H9 (cell line): ENCODE data around the gene ANK2. TPM values are rescaled to one million over a fixed set of nuclear protein-coding genes. Genes with fewer than 3 reads are reported as not detected.
A peak's percentile ranks its signal among the peaks of the same experiment; 100 is the strongest.

Source experiments
- DNase-seq: peaks from one replicate; pipeline ENCODE4 v3.0.0-alpha.2; 2017
- H2AFZ ChIP-seq: one replicate; pipeline ENCODE4 v1.6.1; 2013; ENCODE audit warnings: mild to moderate bottlenecking, low read length, control low read depth, moderate library complexity
- H2AK5ac ChIP-seq: 2 replicates; pipeline ENCODE4 v1.6.1; 2013; ENCODE audit warnings: low read length, control low read depth, mixed read lengths; ENCODE audit not compliant: insufficient read length
- H2BK120ac ChIP-seq: one replicate; pipeline ENCODE4 v1.6.1; 2013; ENCODE audit warnings: low read depth, mild to moderate bottlenecking, low read length, control low read depth, inconsistent platforms; ENCODE audit not compliant: poor library complexity, severe bottlenecking
- H2BK12ac ChIP-seq: 2 replicates; pipeline ENCODE4 v1.6.1; 2013; ENCODE audit warnings: low read length, control low read depth, mixed read lengths, low read depth; ENCODE audit not compliant: insufficient read length
- H2BK15ac ChIP-seq: 2 replicates; pipeline ENCODE4 v1.6.1; 2013; ENCODE audit warnings: low read depth, low read length, control low read depth
- H2BK20ac ChIP-seq: one replicate; pipeline ENCODE4 v1.6.1; 2013; ENCODE audit warnings: low read depth, mild to moderate bottlenecking, low read length, control low read depth, inconsistent platforms; ENCODE audit not compliant: poor library complexity, severe bottlenecking
- H2BK5ac ChIP-seq: 2 replicates; pipeline ENCODE4 v1.6.1; 2013; ENCODE audit warnings: low read length, control low read depth, mixed read lengths; ENCODE audit not compliant: insufficient read length
- H3K14ac ChIP-seq: 2 replicates; pipeline ENCODE4 v1.6.1; 2013; ENCODE audit warnings: low read length, control low read depth; ENCODE audit not compliant: insufficient read depth
- H3K18ac ChIP-seq: 2 replicates; pipeline ENCODE4 v1.6.1; 2013; ENCODE audit warnings: low read depth, mild to moderate bottlenecking, mixed read lengths, low read length, control low read depth; ENCODE audit not compliant: insufficient read length
- H3K23ac ChIP-seq: 2 replicates; pipeline ENCODE4 v1.6.1; 2013; ENCODE audit warnings: low read length, control low read depth, mixed read lengths, low read depth; ENCODE audit not compliant: insufficient read length
- H3K23me2 ChIP-seq: 2 replicates; pipeline ENCODE4 v1.6.1; 2013; ENCODE audit warnings: low read depth, mild to moderate bottlenecking, mixed read lengths, low read length, control low read depth; ENCODE audit not compliant: insufficient read length, poor library complexity, severe bottlenecking
- H3K27ac ChIP-seq: 2 replicates; pipeline ENCODE4 v1.5.1; 2013; ENCODE audit warnings: low read length, control low read depth, mixed read lengths, low read depth; ENCODE audit not compliant: insufficient read length
- H3K27me3 ChIP-seq: 2 replicates; pipeline ENCODE4 v1.6.1; 2013; ENCODE audit warnings: low read length, control low read depth, inconsistent platforms; ENCODE audit not compliant: insufficient read depth
- H3K4ac ChIP-seq: 2 replicates; pipeline ENCODE4 v1.6.1; 2013; ENCODE audit warnings: low read depth, mild to moderate bottlenecking, control low read depth, inconsistent platforms, low read length, moderate library complexity
- H3K4me1 ChIP-seq: 2 replicates; pipeline ENCODE4 v1.6.1; 2013; ENCODE audit warnings: low read length, control low read depth, inconsistent platforms; ENCODE audit not compliant: insufficient read depth
- H3K4me2 ChIP-seq: 2 replicates; pipeline ENCODE4 v1.6.1; 2013; ENCODE audit warnings: low read length, control low read depth, mixed read lengths; ENCODE audit not compliant: insufficient read length, insufficient read depth
- H3K56ac ChIP-seq: 2 replicates; pipeline ENCODE4 v1.6.1; 2013; ENCODE audit warnings: low read depth, mild to moderate bottlenecking, mixed read lengths, low read length, control low read depth; ENCODE audit not compliant: insufficient read length
- H3K79me1 ChIP-seq: 2 replicates; pipeline ENCODE4 v1.6.1; 2013; ENCODE audit warnings: low read depth, mild to moderate bottlenecking, moderate library complexity, low read length, control low read depth, inconsistent platforms; ENCODE audit not compliant: insufficient read depth, poor library complexity, severe bottlenecking
- H3K79me2 ChIP-seq: 2 replicates; pipeline ENCODE4 v1.6.1; 2013; ENCODE audit warnings: low read length, control low read depth, inconsistent platforms; ENCODE audit not compliant: insufficient read depth
- H3K9ac ChIP-seq: 2 replicates; pipeline ENCODE4 v1.6.1; 2013; ENCODE audit warnings: low read length, control low read depth, mixed read lengths; ENCODE audit not compliant: insufficient read length; ENCODE audit errors: extremely low read depth
- H3K9me3 ChIP-seq: one replicate; pipeline ENCODE4 v1.6.1; 2013; ENCODE audit warnings: low read depth, low read length, inconsistent platforms; ENCODE audit not compliant: control insufficient read depth
- H3T11ph ChIP-seq: one replicate; pipeline ENCODE4 v1.6.1; 2013; ENCODE audit warnings: mild to moderate bottlenecking, low read length, control low read depth, inconsistent platforms
- H4K20me1 ChIP-seq: one replicate; pipeline ENCODE4 v1.6.1; 2013; ENCODE audit not compliant: control insufficient read depth, insufficient read length, insufficient read depth
- H4K5ac ChIP-seq: 2 replicates; pipeline ENCODE4 v1.6.1; 2013; ENCODE audit warnings: low read depth, mild to moderate bottlenecking, mixed read lengths, low read length, control low read depth; ENCODE audit not compliant: insufficient read length
- H4K8ac ChIP-seq: replicated peaks from 2 replicates; pipeline ENCODE4 v1.6.1; 2013; ENCODE audit warnings: low read length, control low read depth, mixed read lengths, low read depth; ENCODE audit not compliant: insufficient read length
- H4K91ac ChIP-seq: 2 replicates; pipeline ENCODE4 v1.6.1; 2013; ENCODE audit warnings: low read depth, mild to moderate bottlenecking, moderate library complexity, mixed read lengths, low read length, control low read depth; ENCODE audit not compliant: insufficient read length
- H3K27ac Mint-ChIP-seq, 3 experiments: 2 replicates in 2 of 3; 3 replicates in 1 of 3; pipeline ENCODE4 v1.8.0; 2020 to 2021; ENCODE audit warnings: mixed read lengths in 3 of 3, mild to moderate bottlenecking in 1 of 3, moderate library complexity in 1 of 3
- H3K27me3 Mint-ChIP-seq: 2 replicates; pipeline ENCODE4 v1.8.0; 2021; ENCODE audit warnings: low read depth, mild to moderate bottlenecking, moderate library complexity, mixed read lengths
- H3K36me3 Mint-ChIP-seq, 3 experiments: 2 replicates in 2 of 3; 3 replicates in 1 of 3; pipeline ENCODE4 v1.8.0; 2020 to 2021; ENCODE audit warnings: low read depth in 3 of 3, mixed read lengths in 3 of 3; ENCODE audit not compliant: insufficient read depth in 1 of 3
- H3K4me1 Mint-ChIP-seq, 2 experiments: 2 replicates each; pipeline ENCODE4 v1.8.0; 2020; ENCODE audit warnings: mixed read lengths in 2 of 2
- H3K4me3 Mint-ChIP-seq, 2 experiments: 2 replicates in 1 of 2; 3 replicates in 1 of 2; pipeline ENCODE4 v1.8.0; 2020 to 2021; ENCODE audit warnings: mild to moderate bottlenecking in 2 of 2, mixed read lengths in 2 of 2, moderate library complexity in 1 of 2
- H3K9me3 Mint-ChIP-seq, 2 experiments: 2 replicates in 1 of 2; 3 replicates in 1 of 2; pipeline ENCODE4 v1.8.0; 2020; ENCODE audit warnings: mild to moderate bottlenecking in 2 of 2, mixed read lengths in 2 of 2, moderate library complexity in 1 of 2
- WGBS: extraction: QIAGEN DNeasy Blood & Tissue Kit; methylation state at CpG from one replicate; pipeline ENCODE4 v1.1.7; 2013; ENCODE audit warnings: missing lambda C conversion rate, low lambda C conversion rate, mixed read lengths; ENCODE audit not compliant: insufficient read length; ENCODE audit errors: extremely low coverage; 5-methylcytosine and 5-hydroxymethylcytosine counted together
- total RNA-seq: library from RNA; stranded (reverse); gene quantifications from 2 replicates; pipeline ENCODE4 v1.2.1, GENCODE V29; 2021
- TF ChIP-seq, protein P1 (sequence below): fragments of 200-600 bp; sonication (generic); conservative IDR thresholded peaks from 3 replicates; pipeline ENCODE4 v1.8.0; 2021; ENCODE audit warnings: antibody characterized with exemption, mild to moderate bottlenecking

The ANK2 gene
- total RNA-seq, 1 experiment from 2014 or later: 36.8 TPM

DNA sequence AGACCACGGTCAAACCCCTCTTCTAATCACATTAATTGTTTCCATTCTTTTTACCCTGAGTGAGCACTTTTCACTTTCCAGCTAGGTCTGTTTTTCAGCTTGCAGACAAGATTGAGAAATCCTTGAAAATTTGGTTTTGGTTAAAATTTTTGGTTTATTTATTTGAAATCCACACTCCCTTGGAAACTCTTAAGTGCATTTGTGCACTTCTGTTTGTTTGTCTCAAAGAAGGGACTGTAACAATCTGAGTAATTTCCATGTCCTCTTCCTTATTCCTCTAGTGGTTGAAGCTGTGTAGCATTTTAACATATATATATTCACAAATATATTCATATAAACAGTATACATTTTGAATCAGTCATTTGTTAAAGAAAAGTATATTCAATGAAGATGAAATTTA is 333.3 kb downstream of the ANK2 start:
- Mint-ChIP-seq H3K36me3 (peaks cover 8 to 52% (median 25%) of the 10 kb centered on the region in 3 experiments), H3K4me1 (peaks cover 19 to 25% of the 10 kb centered on the region in 2 experiments)
- WGBS: no CpG with 5 or more reads among the region's 1 CpG

More for the DNA sequence above, 333.3 kb downstream of the ANK2 start:
- H3K79me2 ChIP-seq: no peaks in the 10 kb centered on the region
- Mint-ChIP-seq H3K4me3 (no peak overlapping the region), H3K27ac (0 out of 7 replicates have a peak overlapping the region, but pooled peaks of 1 of the 3 experiments have one; percentile 21), H3K9me3 (peaks cover 0 to 5% of the 10 kb centered on the region in 2 experiments; a peak in 3 of 5 replicates), H3K27me3 (no peaks in the 10 kb centered on the region)
- H2AFZ ChIP-seq: no peak overlapping the region
- no peak overlapping the region for H3K14ac ChIP-seq
- DNase-seq: no peak
- H4K5ac ChIP-seq: no peak overlapping the region
- no peak overlapping the region for H3K56ac ChIP-seq
- no peak overlapping the region for H3K4me2 ChIP-seq
- H3K4ac ChIP-seq: no peak overlapping the region
- H2BK5ac ChIP-seq: no peak overlapping the region
- H3K9me3 ChIP-seq: no peaks in the 10 kb centered on the region
- H2BK12ac ChIP-seq: no peak overlapping the region
- H3K23me2 ChIP-seq: no peaks in the 10 kb centered on the region
- no peak overlapping the region for H3T11ph ChIP-seq
- H4K91ac ChIP-seq: no peak overlapping the region
- H3K79me1 ChIP-seq: no peaks in the 10 kb centered on the region
- no peaks in the 10 kb centered on the region for H3K4me1 ChIP-seq
- no peak overlapping the region for H4K8ac ChIP-seq
- H2BK20ac ChIP-seq: no peak overlapping the region
- H2BK120ac ChIP-seq: no peak overlapping the region
- H3K27ac ChIP-seq: no peak overlapping the region
- H3K27me3 ChIP-seq: no peaks in the 10 kb centered on the region
- H3K18ac ChIP-seq: no peak overlapping the region
- no peak overlapping the region for H2AK5ac ChIP-seq
- no peak overlapping the region for H3K23ac ChIP-seq
- H4K20me1 ChIP-seq: no peaks in the 10 kb centered on the region
- no peak overlapping the region for H2BK15ac ChIP-seq
- no peak overlapping the region for H3K9ac ChIP-seq
- TF ChIP-seq, protein P1, sequence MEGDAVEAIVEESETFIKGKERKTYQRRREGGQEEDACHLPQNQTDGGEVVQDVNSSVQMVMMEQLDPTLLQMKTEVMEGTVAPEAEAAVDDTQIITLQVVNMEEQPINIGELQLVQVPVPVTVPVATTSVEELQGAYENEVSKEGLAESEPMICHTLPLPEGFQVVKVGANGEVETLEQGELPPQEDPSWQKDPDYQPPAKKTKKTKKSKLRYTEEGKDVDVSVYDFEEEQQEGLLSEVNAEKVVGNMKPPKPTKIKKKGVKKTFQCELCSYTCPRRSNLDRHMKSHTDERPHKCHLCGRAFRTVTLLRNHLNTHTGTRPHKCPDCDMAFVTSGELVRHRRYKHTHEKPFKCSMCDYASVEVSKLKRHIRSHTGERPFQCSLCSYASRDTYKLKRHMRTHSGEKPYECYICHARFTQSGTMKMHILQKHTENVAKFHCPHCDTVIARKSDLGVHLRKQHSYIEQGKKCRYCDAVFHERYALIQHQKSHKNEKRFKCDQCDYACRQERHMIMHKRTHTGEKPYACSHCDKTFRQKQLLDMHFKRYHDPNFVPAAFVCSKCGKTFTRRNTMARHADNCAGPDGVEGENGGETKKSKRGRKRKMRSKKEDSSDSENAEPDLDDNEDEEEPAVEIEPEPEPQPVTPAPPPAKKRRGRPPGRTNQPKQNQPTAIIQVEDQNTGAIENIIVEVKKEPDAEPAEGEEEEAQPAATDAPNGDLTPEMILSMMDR: no peak
